GM12878 (cell line): ENCODE data around the gene LETMD1. TPM values are rescaled to one million over a fixed set of nuclear protein-coding genes. Genes with fewer than 3 reads are reported as not detected.

Experiments used
- ATAC-seq: fragments of 200-7000 bp; cut with Tn5 transposase; 3 replicates; pipeline ENCODE4 v1.9.1; 2020; ENCODE audit warnings: mild to moderate bottlenecking, moderate library complexity
- BruUV-seq: library from RNA; stranded (reverse); fragments of 400-500 nt; replicated peaks from 2 replicates; lab custom pipeline; 2021; lab: Mats Ljungman, UMichigan
- CTCF ChIA-PET: fragments of 300-600 bp; sonication (Branson Sonifier 250); formaldehyde crosslinking; extraction: SDS; loops from one replicate; lab custom pipeline; 2021; ENCODE audit warnings: inconsistent platforms; lab: Yijun Ruan, JAX
- POLR2A ChIA-PET: fragments of 350-600 bp; formaldehyde crosslinking; extraction: SDS; loops from one replicate; lab custom pipeline; 2021; ENCODE audit warnings: inconsistent platforms; lab: Charles Lee
- RAD21 ChIA-PET: fragments of 300-600 bp; sonication (Branson Sonifier 250); formaldehyde crosslinking; loops from one replicate; lab custom pipeline; 2023; ENCODE audit warnings: antibody characterized with exemption; ENCODE audit not compliant: unreplicated experiment; lab: Charles Lee
- SMC1A ChIA-PET: fragments of 300-600 bp; sonication (Branson Sonifier 250); formaldehyde crosslinking; loops from one replicate; lab custom pipeline; 2023; ENCODE audit not compliant: unreplicated experiment, uncharacterized antibody; lab: Charles Lee
- DNase-seq: peaks from one replicate; pipeline ENCODE4 v3.0.0-alpha.2; 2011; ENCODE audit warnings: low read depth, low spot score
- FAIRE-seq: peaks from 3 replicates; lab custom pipeline; 2011; peaks lifted over from hg19 to GRCh38; lab: Jason Lieb, UNC
- H2AFZ ChIP-seq: 2 replicates; pipeline ENCODE4 v1.6.0; 2011; ENCODE audit warnings: low read depth, low read length, control low read depth; ENCODE audit not compliant: control insufficient read depth
- H3K27ac ChIP-seq: 2 replicates; pipeline ENCODE4 v1.5.1; 2011; ENCODE audit warnings: control low read depth; ENCODE audit not compliant: control insufficient read depth, insufficient read depth
- H3K27me3 ChIP-seq, 2 experiments: replicated peaks in 1 of 2; 2 replicates each; pipeline versions ENCODE4 v1.6.0 to v1.6.1; 2011; ENCODE audit warnings: low read length in 1 of 2; ENCODE audit not compliant: control insufficient read depth in 2 of 2, insufficient read depth in 2 of 2
- H3K36me3 ChIP-seq, 2 experiments: 2 replicates each; pipeline ENCODE4 v1.5.1; 2011; ENCODE audit warnings: low read length in 1 of 2; ENCODE audit not compliant: control insufficient read depth in 2 of 2, insufficient read depth in 2 of 2
- H3K4me1 ChIP-seq: 2 replicates; pipeline ENCODE4 v1.6.1; 2011; ENCODE audit warnings: mild to moderate bottlenecking, low read length, moderate library complexity, mixed read lengths; ENCODE audit not compliant: control insufficient read depth, insufficient read depth
- H3K4me2 ChIP-seq: 2 replicates; pipeline ENCODE4 v1.6.0; 2011; ENCODE audit warnings: control low read depth; ENCODE audit not compliant: control insufficient read depth, insufficient read depth
- H3K4me3 ChIP-seq: fragments of 200-600 bp; sonication (generic); 2 replicates; pipeline ENCODE4 v1.5.1; 2016
- H3K79me2 ChIP-seq: 2 replicates; pipeline ENCODE4 v1.6.0; 2011; ENCODE audit warnings: low read length; ENCODE audit not compliant: control insufficient read depth, insufficient read depth
- H3K9ac ChIP-seq: 2 replicates; pipeline ENCODE4 v1.8.0; 2011; ENCODE audit warnings: low read length, control low read depth, mixed read lengths; ENCODE audit not compliant: control insufficient read depth, insufficient read depth
- H3K9me3 ChIP-seq: replicated peaks from 3 replicates; pipeline ENCODE4 v1.5.1; 2011; ENCODE audit warnings: mild to moderate bottlenecking, low read length; ENCODE audit not compliant: control insufficient read depth, insufficient read depth
- H4K20me1 ChIP-seq: 2 replicates; pipeline ENCODE4 v1.6.0; 2011; ENCODE audit not compliant: control insufficient read depth, insufficient read depth
- ETV6 ChIP-seq, 2 experiments: fragments of 450-650 bp in 1 of 2; IDR thresholded peaks in 1 of 2; conservative IDR thresholded peaks in 1 of 2; 2 replicates each; pipeline ENCODE4 v1.6.1; 2014; ENCODE audit warnings: antibody characterized with exemption in 1 of 2, borderline replicate concordance in 1 of 2, low read depth in 1 of 2, mild to moderate bottlenecking in 1 of 2, moderate library complexity in 1 of 2
- KLF5 ChIP-seq: fragments of 450-650 bp; IDR thresholded peaks from 2 replicates; pipeline ENCODE4 v1.6.1; 2014; ENCODE audit warnings: mild to moderate bottlenecking; ENCODE audit not compliant: partially characterized antibody
- RBBP5 ChIP-seq: fragments of 200-600 bp; sonication (generic); conservative IDR thresholded peaks from 2 replicates; pipeline ENCODE4 v1.6.1; 2016
- USF1 ChIP-seq: IDR thresholded peaks from 2 replicates; pipeline ENCODE4 v1.6.1; 2011; ENCODE audit warnings: borderline replicate concordance, low read depth, mild to moderate bottlenecking, moderate library complexity, mixed read lengths, low read length; ENCODE audit not compliant: insufficient read depth; ENCODE audit errors: extremely low read length
- ZBTB11 ChIP-seq: fragments of 450-650 bp; formaldehyde crosslinking; IDR thresholded peaks from 2 replicates; pipeline ENCODE4 v1.5.0; 2022; ENCODE audit warnings: mild to moderate bottlenecking, missing genetic modification characterization
- ZBTB33 ChIP-seq: fragments of 450-650 bp; IDR thresholded peaks from 2 replicates; pipeline ENCODE4 v1.6.1; 2017; ENCODE audit warnings: mild to moderate bottlenecking
- WGBS: methylation state at CpG from one replicate; pipeline ENCODE4 v1.1.6; 2016; ENCODE audit warnings: low lambda C conversion rate; ENCODE audit not compliant: insufficient replicate concordance, insufficient coverage; ENCODE audit errors: missing lambda C conversion rate; 5-methylcytosine and 5-hydroxymethylcytosine counted together
- in situ Hi-C: fragments of 300-500 bp; cut with MboI; formaldehyde crosslinking; loops from 9 replicates; pipeline ENCODE4 v1.14.3; 2018; ENCODE audit warnings: mixed read lengths
- intact Hi-C: fragments of 100-400 bp; cut with micrococcal nuclease; formaldehyde crosslinking; loops from one replicate; pipeline ENCODE4 v1.14.2; 2022; ENCODE audit not compliant: unreplicated experiment
- polyA plus RNA-seq, 11 experiments: library from polyadenylated mRNA; depleted of rRNA in 4 of 11; unstranded in 6 of 11; stranded (reverse) in 5 of 11; fragments of >200 nt; fragmentation: Nextera tagmentation in 4 of 11; fragmentation: Illumina TruSeq in 1 of 11; extraction: Ambion mirVana in 4 of 11; extraction: Trizol in 1 of 11; gene quantifications; 1 replicate in 1 of 11; 2 replicates in 10 of 11; pipeline versions ENCODE4 v1.2.1 to v1.2.3, GENCODE V29; 2011 to 2016; ENCODE audit warnings: inconsistent platforms in 2 of 11, missing spikeins in 2 of 11, low read depth in 1 of 11
- total RNA-seq, 4 experiments: library from RNA; depleted of rRNA in 3 of 4; stranded (reverse); fragments of >200 nt in 3 of 4; fragmentation: Illumina TruSeq in 1 of 4; extraction: Trizol in 1 of 4; gene quantifications; 2 replicates each; pipeline versions ENCODE4 v1.2.1 to v1.2.3, GENCODE V29; 2013 to 2021
- TF ChIP-seq, protein P1 (sequence below): fragments of 450-650 bp; IDR thresholded peaks from 2 replicates; pipeline ENCODE4 v1.6.1; 2016; ENCODE audit warnings: mild to moderate bottlenecking
- TF ChIP-seq, protein P2 (sequence below): IDR thresholded peaks from 2 replicates; pipeline ENCODE4 v1.6.1; 2011; ENCODE audit warnings: borderline replicate concordance, low read depth, mild to moderate bottlenecking, moderate library complexity, low read length; ENCODE audit not compliant: insufficient read depth, poor library complexity, severe bottlenecking
- TF ChIP-seq, protein P3 (sequence below): fragments of 450-650 bp; IDR thresholded peaks from 2 replicates; pipeline ENCODE4 v1.6.1; 2017; ENCODE audit warnings: borderline replicate concordance

Gene LETMD1
- total and polyA plus RNA-seq, 10 of the 15 experiments (the other 5 are each of a cell fraction or from before 2014, with no cell fraction given) = 30.3 to 116 (median 51.5) TPM

DNA sequence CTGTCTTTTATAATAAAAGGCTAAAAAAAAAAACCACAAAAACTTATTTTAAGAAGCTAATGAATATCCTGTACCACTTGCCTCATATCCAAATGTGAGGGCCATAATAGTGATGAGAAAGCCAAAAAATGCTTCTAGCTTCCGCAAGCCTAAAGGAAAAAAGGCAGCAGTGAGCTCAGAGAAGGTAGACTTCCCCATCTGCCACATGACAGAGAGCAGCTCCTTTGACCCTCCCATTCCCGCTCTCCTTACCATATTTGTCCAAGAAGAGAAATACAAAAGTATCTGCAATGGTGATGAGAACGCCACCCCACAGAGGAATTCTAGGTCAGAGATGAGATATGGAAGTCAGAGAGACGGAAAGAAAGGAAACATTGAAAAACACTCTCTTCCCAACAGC is 49.0 kb upstream of the LETMD1 start:
- no peaks in the 10 kb centered on the region for H4K20me1 ChIP-seq
- no peak overlapping the region for H3K9ac ChIP-seq
- SMC1A ChIA-PET = interaction anchor here (0.8 to 1.3 kb wide), 3 partner anchors 13 to 342 kb away, joined by 3 to 6 read pairs (median 4); no protein-coding TSS in a partner anchor
- H3K27me3 ChIP-seq = no peaks in the 10 kb centered on the region
- no peak overlapping the region for H3K4me3 ChIP-seq
- no peaks in the 10 kb centered on the region for H3K79me2 ChIP-seq
- H3K4me2 ChIP-seq = no peak overlapping the region
- no peaks in the 10 kb centered on the region for H3K4me1 ChIP-seq
- BruUV-seq = no TSS peak
- intact Hi-C loops (no loop called here), in situ Hi-C loops (no loop called here)
- RAD21 ChIA-PET = interaction anchor here (1.0 kb wide), 1 partner anchor 22 kb away, joined by 3 read pairs; no protein-coding TSS in a partner anchor
- H3K9me3 ChIP-seq = no peaks in the 10 kb centered on the region
- WGBS = 89% methylated on average over 4 of the region's 4 CpGs
- POLR2A ChIA-PET = no interaction called here
- no peak overlapping the region for H3K27ac ChIP-seq
- ATAC-seq (no peak), FAIRE-seq (no peak)
- TF ChIP-seq USF1 (no peak), RBBP5 (no peak), KLF5 (no peak), ZBTB11 (CRISPR knock-in tag) (no peak), ETV6 (conservative IDR thresholded peaks at IDR 0.05 in 1 of 2, IDR thresholded peaks at IDR 0.05 in 1 of 2; ENCODE audit: borderline replicate concordance in 1 of 2, low read depth in 1 of 2) (no peak), ZBTB33 (no peak)
- TF ChIP-seq, protein P1, sequence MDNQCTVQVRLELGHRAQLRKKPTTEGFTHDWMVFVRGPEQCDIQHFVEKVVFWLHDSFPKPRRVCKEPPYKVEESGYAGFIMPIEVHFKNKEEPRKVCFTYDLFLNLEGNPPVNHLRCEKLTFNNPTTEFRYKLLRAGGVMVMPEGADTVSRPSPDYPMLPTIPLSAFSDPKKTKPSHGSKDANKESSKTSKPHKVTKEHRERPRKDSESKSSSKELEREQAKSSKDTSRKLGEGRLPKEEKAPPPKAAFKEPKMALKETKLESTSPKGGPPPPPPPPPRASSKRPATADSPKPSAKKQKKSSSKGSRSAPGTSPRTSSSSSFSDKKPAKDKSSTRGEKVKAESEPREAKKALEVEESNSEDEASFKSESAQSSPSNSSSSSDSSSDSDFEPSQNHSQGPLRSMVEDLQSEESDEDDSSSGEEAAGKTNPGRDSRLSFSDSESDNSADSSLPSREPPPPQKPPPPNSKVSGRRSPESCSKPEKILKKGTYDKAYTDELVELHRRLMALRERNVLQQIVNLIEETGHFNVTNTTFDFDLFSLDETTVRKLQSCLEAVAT = no peak
- TF ChIP-seq, protein P2, sequence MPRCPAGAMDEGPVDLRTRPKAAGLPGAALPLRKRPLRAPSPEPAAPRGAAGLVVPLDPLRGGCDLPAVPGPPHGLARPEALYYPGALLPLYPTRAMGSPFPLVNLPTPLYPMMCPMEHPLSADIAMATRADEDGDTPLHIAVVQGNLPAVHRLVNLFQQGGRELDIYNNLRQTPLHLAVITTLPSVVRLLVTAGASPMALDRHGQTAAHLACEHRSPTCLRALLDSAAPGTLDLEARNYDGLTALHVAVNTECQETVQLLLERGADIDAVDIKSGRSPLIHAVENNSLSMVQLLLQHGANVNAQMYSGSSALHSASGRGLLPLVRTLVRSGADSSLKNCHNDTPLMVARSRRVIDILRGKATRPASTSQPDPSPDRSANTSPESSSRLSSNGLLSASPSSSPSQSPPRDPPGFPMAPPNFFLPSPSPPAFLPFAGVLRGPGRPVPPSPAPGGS = no peak
- TF ChIP-seq, protein P3, sequence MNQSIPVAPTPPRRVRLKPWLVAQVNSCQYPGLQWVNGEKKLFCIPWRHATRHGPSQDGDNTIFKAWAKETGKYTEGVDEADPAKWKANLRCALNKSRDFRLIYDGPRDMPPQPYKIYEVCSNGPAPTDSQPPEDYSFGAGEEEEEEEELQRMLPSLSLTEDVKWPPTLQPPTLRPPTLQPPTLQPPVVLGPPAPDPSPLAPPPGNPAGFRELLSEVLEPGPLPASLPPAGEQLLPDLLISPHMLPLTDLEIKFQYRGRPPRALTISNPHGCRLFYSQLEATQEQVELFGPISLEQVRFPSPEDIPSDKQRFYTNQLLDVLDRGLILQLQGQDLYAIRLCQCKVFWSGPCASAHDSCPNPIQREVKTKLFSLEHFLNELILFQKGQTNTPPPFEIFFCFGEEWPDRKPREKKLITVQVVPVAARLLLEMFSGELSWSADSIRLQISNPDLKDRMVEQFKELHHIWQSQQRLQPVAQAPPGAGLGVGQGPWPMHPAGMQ = no peak
- TF ChIP-seq, all 136 proteins: peak for 0
- H3K36me3 ChIP-seq = peaks cover 2 to 11% of the 10 kb centered on the region in 2 experiments
- DNase-seq = no peak
- H2AFZ ChIP-seq = no peak overlapping the region
- CTCF ChIA-PET = interaction anchor here (1.2 to 1.3 kb wide), 2 partner anchors 11 to 175 kb away, joined by 3 to 5 read pairs; no protein-coding TSS in a partner anchor
